ENCODE data around the gene LHX2. TPM values are rescaled to one million over a fixed set of nuclear protein-coding genes. Genes with fewer than 3 reads are reported as not detected.

Gene LHX2
- total RNA-seq, 1 experiment from 2014 or later, result not detected

DNA sequence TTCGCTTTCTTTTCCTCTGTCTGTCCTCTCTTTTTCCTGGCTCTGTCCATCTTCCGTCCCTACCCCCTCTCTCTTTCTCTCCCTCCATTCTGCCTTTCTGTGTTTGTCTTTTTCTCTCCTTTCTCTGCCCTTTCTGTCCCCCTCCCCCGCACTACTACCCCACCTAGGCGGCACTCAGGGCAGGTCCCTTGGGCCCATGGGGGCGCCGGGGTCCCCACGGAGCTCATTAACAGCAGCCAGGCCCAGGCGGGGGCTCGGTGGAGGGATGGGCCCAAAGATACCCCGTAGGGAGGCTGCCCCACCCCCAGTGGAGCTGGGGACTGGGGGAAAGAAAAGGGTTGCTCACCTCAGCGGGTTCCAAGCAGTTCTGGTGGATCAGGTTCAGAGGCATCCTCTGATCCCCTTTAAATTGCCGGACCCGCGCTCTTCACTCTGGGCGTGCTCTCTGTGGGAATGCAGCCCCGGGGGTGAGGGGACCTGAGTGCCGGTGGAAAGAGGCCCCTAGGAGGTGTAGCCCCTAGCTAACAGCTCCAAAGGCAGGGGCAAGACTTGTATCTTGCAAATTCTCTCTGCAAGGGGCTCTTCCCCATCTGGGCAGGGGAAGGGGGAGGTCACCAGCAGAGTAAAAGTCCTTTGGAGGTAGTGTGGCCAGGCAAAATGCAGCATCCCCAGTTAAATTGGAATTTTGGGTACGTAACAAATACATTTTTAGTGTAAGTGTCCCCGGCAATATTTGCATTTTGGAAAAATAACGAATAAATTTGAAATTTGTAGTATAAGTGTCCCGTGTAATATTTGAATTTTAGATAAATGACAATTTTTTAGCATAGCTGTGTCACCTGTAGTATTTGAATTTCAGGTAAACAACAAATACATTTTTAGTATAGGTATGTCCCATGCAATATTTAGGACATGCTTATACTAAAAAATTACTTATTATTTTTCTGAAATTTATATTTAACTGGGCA, 7.4 kb downstream of the LHX2 start:
- Histone ChIP-seq H2BK15ac (ENCODE audit: low read depth, low read length) (no peak overlapping the region), H4K5ac (ENCODE audit: insufficient read length, low read depth, low read length) (no peak overlapping the region), H2BK20ac (ENCODE audit: low read depth, low read length, poor library complexity, severe bottlenecking) (no peak overlapping the region), H2BK12ac (ENCODE audit: insufficient read length, low read depth, low read length) (no peak overlapping the region), H3K23me2 (ENCODE audit: insufficient read length, low read depth, low read length, poor library complexity, severe bottlenecking) (peaks cover 9% of the 10 kb centered on the region), H4K91ac (ENCODE audit: insufficient read length, low read depth, low read length) (no peak overlapping the region), H3K9ac (ENCODE audit: extremely low read depth, insufficient read length, low read length) (no peak overlapping the region), H3K4me2 (ENCODE audit: insufficient read depth, insufficient read length, low read length) (peak overlapping the region; percentile 68), H2BK5ac (ENCODE audit: insufficient read length, low read length) (no peak overlapping the region), H4K8ac (replicated peaks; ENCODE audit: insufficient read length, low read depth, low read length) (no peak overlapping the region), H3K9me3 (ENCODE audit: control insufficient read depth, low read depth, low read length) (no peaks in the 10 kb centered on the region), H3K18ac (ENCODE audit: insufficient read length, low read depth, low read length) (no peak overlapping the region), H3K4ac (ENCODE audit: low read depth, low read length) (no peak overlapping the region), H3K23ac (ENCODE audit: insufficient read length, low read depth, low read length) (no peak overlapping the region), H3K56ac (ENCODE audit: insufficient read length, low read depth, low read length) (no peak overlapping the region), H3K4me1 (ENCODE audit: insufficient read depth, low read length) (no peaks in the 10 kb centered on the region), H3T11ph (ENCODE audit: low read length) (no peak overlapping the region), H3K14ac (ENCODE audit: insufficient read depth, low read length) (no peak overlapping the region), H2AFZ (ENCODE audit: low read length) (no peak overlapping the region), H4K20me1 (ENCODE audit: control insufficient read depth, insufficient read depth, insufficient read length) (no peaks in the 10 kb centered on the region), H2AK5ac (ENCODE audit: insufficient read length, low read length) (no peak overlapping the region), H3K27me3 (ENCODE audit: insufficient read depth, low read length) (peaks cover 69% of the 10 kb centered on the region), H2BK120ac (ENCODE audit: low read depth, low read length, poor library complexity, severe bottlenecking) (no peak overlapping the region), H3K79me1 (ENCODE audit: insufficient read depth, low read depth, low read length, poor library complexity, severe bottlenecking) (no peaks in the 10 kb centered on the region), H3K27ac (ENCODE audit: insufficient read length, low read depth, low read length) (no peak overlapping the region), H3K79me2 (ENCODE audit: insufficient read depth, low read length) (no peaks in the 10 kb centered on the region)
- peaks cover 0 to 2% of the 10 kb centered on the region in 2 experiments; a peak in 2 of 5 replicates for H3K9me3 Mint-ChIP-seq
- TF ChIP-seq, protein P1, sequence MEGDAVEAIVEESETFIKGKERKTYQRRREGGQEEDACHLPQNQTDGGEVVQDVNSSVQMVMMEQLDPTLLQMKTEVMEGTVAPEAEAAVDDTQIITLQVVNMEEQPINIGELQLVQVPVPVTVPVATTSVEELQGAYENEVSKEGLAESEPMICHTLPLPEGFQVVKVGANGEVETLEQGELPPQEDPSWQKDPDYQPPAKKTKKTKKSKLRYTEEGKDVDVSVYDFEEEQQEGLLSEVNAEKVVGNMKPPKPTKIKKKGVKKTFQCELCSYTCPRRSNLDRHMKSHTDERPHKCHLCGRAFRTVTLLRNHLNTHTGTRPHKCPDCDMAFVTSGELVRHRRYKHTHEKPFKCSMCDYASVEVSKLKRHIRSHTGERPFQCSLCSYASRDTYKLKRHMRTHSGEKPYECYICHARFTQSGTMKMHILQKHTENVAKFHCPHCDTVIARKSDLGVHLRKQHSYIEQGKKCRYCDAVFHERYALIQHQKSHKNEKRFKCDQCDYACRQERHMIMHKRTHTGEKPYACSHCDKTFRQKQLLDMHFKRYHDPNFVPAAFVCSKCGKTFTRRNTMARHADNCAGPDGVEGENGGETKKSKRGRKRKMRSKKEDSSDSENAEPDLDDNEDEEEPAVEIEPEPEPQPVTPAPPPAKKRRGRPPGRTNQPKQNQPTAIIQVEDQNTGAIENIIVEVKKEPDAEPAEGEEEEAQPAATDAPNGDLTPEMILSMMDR (conservative IDR thresholded peaks at IDR 0.05), result no peak
- DNase-seq, result peak; percentile 53
- peak overlapping the region; percentile 47 to 84 for H3K4me3 Mint-ChIP-seq
- no peak overlapping the region; a peak in 2 of 7 replicates for H3K27ac Mint-ChIP-seq
- no CpG with 5 or more reads among the region's 21 CpGs for WGBS (ENCODE audit: extremely low coverage, insufficient read length, low lambda C conversion rate)
- H3K4me1 Mint-ChIP-seq, result peaks cover 33 to 62% of the 10 kb centered on the region in 2 experiments
- H3K36me3 Mint-ChIP-seq (ENCODE audit: insufficient read depth in 1 of 3, low read depth in 3 of 3), result peaks cover 0 to 2% (median 0%) of the 10 kb centered on the region in 3 experiments; a peak in 4 of 7 replicates
- peaks cover 99% of the 10 kb centered on the region for H3K27me3 Mint-ChIP-seq (ENCODE audit: low read depth)

Measured in H9 (cell line).